HL-60 (cell line): ENCODE data around the gene PBXIP1.

Source experiments
- DNase-seq, 2 experiments: peaks; one replicate each; pipeline ENCODE4 v3.0.0-alpha.2; 2010 to 2020; ENCODE audit warnings: low read depth in 1 of 2, low spot score in 1 of 2
- H3K27ac ChIP-seq: fragments of 250-450 bp; sonication (Bioruptor Pico); replicated peaks from 2 replicates; pipeline ENCODE4 v1.5.1; 2020; ENCODE audit warnings: mild to moderate bottlenecking, moderate library complexity
- H3K27me3 ChIP-seq: fragments of 250-450 bp; sonication (Bioruptor Pico); 2 replicates; pipeline ENCODE4 v1.5.1; 2021; ENCODE audit warnings: mild to moderate bottlenecking, moderate library complexity; ENCODE audit not compliant: insufficient read depth, poor library complexity, severe bottlenecking
- H3K4me3 ChIP-seq: replicated peaks from 2 replicates; pipeline ENCODE4 v1.5.1; 2011; ENCODE audit warnings: mild to moderate bottlenecking, control low read depth, low read length; ENCODE audit not compliant: insufficient read depth
- GABPA ChIP-seq: IDR thresholded peaks from 2 replicates; pipeline ENCODE4 v1.6.1; 2012; ENCODE audit warnings: low read depth
- POLR2AphosphoS5 ChIP-seq: IDR thresholded peaks from 2 replicates; pipeline ENCODE4 v1.6.1; 2012; ENCODE audit warnings: low read depth
- SPI1 ChIP-seq: IDR thresholded peaks from 2 replicates; pipeline ENCODE4 v1.6.1; 2012; ENCODE audit warnings: low read depth, mild to moderate bottlenecking, borderline replicate concordance
- TF ChIP-seq, protein P1 (sequence below): IDR thresholded peaks from 2 replicates; pipeline ENCODE4 v1.6.1; 2012; ENCODE audit warnings: low read depth; ENCODE audit not compliant: insufficient replicate concordance
- TF ChIP-seq, protein P2 (sequence below): IDR thresholded peaks from one replicate; pipeline ENCODE4 v1.5.1; 2011; ENCODE audit warnings: low read length, control low read depth, inconsistent platforms; ENCODE audit not compliant: insufficient read depth

Gene PBXIP1

GRCh38 chr1:154972517-154973343 lies 16.8 kb upstream of the PBXIP1 start:
- no peak for DNase-seq
- Histone ChIP-seq H3K27me3 (no peaks in the 10 kb centered on the region), H3K4me3 (peak overlapping the region; percentile 53), H3K27ac (no peak overlapping the region)
- TF ChIP-seq, protein P1, sequence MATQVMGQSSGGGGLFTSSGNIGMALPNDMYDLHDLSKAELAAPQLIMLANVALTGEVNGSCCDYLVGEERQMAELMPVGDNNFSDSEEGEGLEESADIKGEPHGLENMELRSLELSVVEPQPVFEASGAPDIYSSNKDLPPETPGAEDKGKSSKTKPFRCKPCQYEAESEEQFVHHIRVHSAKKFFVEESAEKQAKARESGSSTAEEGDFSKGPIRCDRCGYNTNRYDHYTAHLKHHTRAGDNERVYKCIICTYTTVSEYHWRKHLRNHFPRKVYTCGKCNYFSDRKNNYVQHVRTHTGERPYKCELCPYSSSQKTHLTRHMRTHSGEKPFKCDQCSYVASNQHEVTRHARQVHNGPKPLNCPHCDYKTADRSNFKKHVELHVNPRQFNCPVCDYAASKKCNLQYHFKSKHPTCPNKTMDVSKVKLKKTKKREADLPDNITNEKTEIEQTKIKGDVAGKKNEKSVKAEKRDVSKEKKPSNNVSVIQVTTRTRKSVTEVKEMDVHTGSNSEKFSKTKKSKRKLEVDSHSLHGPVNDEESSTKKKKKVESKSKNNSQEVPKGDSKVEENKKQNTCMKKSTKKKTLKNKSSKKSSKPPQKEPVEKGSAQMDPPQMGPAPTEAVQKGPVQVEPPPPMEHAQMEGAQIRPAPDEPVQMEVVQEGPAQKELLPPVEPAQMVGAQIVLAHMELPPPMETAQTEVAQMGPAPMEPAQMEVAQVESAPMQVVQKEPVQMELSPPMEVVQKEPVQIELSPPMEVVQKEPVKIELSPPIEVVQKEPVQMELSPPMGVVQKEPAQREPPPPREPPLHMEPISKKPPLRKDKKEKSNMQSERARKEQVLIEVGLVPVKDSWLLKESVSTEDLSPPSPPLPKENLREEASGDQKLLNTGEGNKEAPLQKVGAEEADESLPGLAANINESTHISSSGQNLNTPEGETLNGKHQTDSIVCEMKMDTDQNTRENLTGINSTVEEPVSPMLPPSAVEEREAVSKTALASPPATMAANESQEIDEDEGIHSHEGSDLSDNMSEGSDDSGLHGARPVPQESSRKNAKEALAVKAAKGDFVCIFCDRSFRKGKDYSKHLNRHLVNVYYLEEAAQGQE, result no peak

- DNase-seq, result no peak
- Histone ChIP-seq H3K27ac (no peak overlapping the region), H3K27me3 (no peaks in the 10 kb centered on the region), H3K4me3 (no peak overlapping the region)
- TF ChIP-seq, protein P1, result no peak
- TF ChIP-seq, protein P2, sequence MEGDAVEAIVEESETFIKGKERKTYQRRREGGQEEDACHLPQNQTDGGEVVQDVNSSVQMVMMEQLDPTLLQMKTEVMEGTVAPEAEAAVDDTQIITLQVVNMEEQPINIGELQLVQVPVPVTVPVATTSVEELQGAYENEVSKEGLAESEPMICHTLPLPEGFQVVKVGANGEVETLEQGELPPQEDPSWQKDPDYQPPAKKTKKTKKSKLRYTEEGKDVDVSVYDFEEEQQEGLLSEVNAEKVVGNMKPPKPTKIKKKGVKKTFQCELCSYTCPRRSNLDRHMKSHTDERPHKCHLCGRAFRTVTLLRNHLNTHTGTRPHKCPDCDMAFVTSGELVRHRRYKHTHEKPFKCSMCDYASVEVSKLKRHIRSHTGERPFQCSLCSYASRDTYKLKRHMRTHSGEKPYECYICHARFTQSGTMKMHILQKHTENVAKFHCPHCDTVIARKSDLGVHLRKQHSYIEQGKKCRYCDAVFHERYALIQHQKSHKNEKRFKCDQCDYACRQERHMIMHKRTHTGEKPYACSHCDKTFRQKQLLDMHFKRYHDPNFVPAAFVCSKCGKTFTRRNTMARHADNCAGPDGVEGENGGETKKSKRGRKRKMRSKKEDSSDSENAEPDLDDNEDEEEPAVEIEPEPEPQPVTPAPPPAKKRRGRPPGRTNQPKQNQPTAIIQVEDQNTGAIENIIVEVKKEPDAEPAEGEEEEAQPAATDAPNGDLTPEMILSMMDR, result no peak
- TF ChIP-seq SPI1, result no peak
- TF ChIP-seq GABPA, result no peak
- no peak for TF ChIP-seq POLR2AphosphoS5
Observed at GRCh38 chr1:154972213-154972516, 16.3 kb upstream of the PBXIP1 start.

GRCh38 chr1:154971341-154971998 lies 15.6 kb upstream of the PBXIP1 start:
- Histone ChIP-seq H3K4me3 (no peak overlapping the region), H3K27ac (no peak overlapping the region), H3K27me3 (no peaks in the 10 kb centered on the region)
- DNase-seq, result no peak
- TF ChIP-seq SPI1 (no peak), GABPA (no peak), POLR2AphosphoS5 (no peak)
- TF ChIP-seq, protein P1, result no peak
- TF ChIP-seq, protein P2, result no peak
